GM18517 (cell line): Measurements from ENCODE around the gene PFDN5.
A peak's percentile ranks its signal among the peaks of the same experiment; 100 is the strongest.

Experiments used
- ATAC-seq: cut with Tn5 transposase; IDR thresholded peaks from one replicate; pipeline ENCODE4 v1.9.1; 2021; ENCODE audit warnings: mild to moderate bottlenecking, moderate library complexity; ENCODE audit not compliant: unreplicated experiment

Gene PFDN5

GRCh38 chr12:53295070-53295890 is at the start of gene PFDN5:
PFDN5 (plus strand) TSS chr12:53295542; CDS start chr12:53295568, 26 bp downstream.
- peak; percentile 78 for ATAC-seq

DNA sequence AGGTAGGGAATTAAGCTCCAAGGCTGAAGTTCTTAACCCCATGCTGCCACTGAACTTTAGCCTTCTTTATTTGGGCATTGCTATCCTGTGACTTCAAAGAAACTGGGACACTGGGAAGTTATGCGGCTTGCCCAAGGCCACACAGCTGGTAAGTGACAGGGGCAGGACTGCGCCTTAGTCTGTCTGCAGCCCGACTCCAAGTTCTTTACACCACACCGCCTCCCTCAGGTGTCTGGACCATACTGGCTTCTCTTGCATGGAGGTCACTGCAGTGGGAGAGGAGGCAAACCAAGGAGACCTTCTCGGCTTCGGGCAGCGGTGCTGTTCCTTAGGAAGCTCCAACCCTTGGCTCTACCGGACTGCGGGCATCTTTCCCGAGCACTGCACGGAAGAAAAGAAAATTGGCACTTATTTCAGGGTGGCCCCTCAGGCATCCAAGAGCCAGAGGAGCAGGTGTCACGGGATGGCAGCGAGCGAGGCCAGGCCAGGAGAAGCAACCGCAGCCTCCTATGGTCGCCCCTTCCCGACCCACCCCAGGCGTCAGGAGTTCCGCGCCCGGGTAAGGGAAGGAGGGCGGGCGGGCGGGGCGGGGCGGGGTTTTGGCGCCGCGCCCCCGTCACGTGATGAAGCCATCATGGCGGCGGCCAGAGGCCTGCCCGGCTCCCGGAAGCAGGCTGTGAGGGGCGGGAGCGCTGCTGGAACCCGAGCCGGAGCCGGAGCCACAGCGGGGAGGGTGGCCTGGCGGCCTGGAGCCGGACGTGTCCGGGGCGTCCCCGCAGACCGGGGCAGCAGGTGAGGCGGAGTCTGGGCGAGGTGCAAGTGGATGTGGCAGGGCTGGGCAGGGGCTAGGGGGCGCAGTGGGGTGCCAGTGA is 43.6 kb upstream of the PFDN5 start:
- ATAC-seq = peak; percentile 76

DNA sequence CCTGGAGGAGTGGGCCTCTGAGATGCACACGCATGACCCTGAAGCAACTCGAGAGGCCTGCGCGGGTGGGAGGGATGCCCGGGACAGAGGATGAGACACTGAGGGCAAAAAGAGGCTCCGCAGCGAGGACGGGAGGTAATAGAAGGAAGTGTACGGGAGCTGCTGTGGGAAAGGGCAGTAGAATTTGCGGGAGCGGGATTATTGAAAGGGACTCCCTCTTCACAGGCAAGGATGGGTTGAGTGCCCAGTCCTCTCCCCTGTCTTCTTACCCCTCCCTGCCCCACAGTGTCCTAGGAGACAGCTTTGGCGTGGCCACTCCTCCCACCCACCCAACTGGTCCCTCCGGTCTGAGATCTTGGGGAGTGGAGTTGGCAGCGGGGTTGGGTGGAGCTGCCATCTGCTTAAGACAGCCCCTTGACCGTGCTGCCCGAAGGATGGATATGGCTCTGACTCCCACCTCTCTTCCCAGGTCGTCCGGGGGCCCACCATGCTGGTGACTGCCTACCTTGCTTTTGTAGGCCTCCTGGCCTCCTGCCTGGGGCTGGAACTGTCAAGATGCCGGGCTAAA is 42.9 kb upstream of the PFDN5 start:
- ATAC-seq = no peak

DNA sequence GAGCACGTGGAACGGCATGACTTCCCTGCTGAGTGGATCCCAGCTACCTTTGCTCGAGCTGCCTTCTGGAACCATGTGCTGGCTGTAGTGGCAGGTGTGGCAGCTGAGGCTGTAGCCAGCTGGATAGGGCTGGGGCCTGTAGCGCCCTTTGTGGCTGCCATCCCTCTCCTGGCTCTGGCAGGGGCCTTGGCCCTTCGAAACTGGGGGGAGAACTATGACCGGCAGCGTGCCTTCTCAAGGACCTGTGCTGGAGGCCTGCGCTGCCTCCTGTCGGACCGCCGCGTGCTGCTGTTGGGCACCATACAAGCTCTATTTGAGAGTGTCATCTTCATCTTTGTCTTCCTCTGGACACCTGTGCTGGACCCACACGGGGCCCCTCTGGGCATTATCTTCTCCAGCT is 42.0 kb upstream of the PFDN5 start:
- no peak for ATAC-seq

DNA sequence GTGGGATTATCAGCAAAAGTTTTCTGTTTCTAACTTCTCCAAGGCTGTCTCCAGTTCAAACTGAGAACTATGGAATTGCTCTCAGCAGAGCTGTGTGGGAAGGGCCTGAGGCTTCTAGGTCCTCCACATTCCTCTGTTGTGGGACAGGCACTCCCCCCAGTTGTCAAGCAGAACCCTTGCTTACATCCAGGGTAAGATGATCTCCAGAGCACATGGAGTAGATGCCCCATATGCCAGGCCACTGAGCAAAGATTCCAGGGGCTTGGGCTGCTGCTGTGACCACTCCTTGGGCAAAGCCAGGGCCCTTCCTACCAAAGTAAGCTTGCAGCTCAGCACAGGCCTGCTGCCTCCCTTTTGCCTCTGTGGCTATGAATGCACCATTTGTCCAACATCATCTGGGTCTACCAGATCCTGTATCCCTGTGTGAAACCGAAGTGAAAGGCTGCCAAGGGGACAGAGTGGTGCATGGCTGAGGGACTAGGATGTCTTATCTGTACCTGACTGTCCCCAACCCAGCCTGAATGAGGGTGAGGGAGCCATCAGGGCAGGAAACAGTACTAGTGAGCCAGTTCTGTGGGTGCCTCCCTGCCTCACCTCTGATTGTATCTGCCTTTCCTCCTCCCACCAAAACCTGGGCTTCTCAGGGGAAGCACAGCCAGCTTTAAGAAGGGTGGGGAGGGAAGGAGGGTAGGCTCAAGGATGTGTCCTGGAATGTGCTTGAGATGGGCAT is 40.4 kb upstream of the PFDN5 start:
- ATAC-seq = no peak

GRCh38 chr12:53255996-53256395 is 39.3 kb upstream of the PFDN5 start:
- no peak for ATAC-seq

DNA sequence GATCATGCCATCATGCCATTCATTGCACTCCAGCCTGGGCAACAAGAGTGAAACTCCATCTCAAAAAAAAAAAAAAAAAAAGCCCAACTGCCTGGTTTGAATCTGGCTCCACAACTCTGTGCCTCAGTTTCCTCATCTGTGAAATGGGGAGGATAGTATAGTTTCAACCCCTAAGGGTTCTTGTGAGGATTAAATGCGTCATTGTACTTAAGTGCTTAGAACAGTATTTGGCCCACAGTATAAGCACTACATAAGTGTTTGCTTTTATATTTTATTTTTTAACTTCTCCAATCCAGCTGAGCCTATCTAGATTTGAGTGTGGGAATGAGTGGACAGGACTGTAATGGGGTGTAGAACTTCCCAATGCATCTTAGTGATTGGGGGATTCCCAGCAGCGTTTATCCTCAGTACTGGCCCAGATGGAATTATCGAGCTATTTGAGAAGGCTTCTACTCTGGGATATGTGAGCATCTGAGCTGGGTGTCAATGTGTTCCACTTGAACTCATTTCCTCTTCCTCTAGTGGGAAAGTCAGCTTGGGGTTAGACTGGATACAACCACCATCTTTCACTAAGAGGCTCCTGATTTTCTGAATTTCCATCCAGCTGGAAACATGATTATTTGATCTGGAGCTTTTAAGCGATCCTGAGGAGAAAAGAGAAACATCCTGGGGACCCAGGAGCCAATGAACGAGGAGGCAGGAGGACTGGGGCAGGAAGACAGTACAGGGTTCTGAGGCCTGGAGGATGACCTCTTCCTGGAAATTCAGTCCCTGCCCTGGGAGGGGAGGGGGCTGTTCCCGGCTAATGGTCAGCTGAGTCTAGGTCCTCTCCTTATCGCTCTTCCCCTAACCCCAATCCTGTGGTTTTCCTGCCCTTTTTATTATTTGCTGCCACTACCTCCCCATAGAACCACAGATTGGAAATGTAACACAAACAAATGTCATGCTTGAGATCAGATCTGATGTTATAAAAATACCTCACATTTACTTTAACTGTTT is 36.5 kb upstream of the PFDN5 start:
- no peak for ATAC-seq

DNA sequence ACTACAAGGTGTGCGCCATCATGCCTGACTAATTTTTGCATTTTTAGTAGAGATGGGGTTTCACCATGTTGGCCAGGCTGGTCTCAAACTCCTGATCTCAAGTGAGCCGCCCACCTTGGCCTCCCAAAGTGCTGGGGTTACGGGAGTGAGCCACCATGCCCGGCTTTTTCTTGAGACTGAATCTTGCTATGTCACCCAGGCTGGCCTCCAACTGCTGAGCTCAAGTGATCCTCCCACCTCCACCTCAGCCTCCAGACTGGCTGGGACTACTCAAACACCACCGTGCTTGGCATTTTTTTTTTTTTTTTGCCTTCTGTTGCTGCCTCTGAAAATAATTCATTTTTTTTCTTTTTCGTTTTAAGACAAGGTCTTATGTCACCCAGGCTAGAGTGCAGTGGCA is 35.5 kb upstream of the PFDN5 start:
- no peak for ATAC-seq

DNA sequence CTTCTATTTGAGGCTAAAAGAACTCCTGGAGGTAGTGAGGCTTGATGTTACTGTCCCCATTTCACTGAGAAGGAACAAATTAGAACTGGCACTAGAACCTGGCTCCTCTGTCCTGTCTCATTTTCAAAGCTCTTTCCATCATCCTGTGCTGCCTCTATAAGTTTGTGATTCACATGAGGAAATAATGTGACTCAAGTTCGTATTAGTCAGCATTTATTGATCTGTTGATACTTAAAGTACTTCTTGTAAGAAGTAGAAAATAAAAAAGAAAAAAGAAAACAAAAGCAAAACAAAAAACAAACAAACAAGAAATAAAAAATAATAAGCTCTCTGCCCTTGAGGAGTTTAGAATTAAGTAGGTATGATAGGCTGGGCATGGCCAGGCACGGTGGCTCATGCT is 29.6 kb upstream of the PFDN5 start:
- no peak for ATAC-seq

DNA sequence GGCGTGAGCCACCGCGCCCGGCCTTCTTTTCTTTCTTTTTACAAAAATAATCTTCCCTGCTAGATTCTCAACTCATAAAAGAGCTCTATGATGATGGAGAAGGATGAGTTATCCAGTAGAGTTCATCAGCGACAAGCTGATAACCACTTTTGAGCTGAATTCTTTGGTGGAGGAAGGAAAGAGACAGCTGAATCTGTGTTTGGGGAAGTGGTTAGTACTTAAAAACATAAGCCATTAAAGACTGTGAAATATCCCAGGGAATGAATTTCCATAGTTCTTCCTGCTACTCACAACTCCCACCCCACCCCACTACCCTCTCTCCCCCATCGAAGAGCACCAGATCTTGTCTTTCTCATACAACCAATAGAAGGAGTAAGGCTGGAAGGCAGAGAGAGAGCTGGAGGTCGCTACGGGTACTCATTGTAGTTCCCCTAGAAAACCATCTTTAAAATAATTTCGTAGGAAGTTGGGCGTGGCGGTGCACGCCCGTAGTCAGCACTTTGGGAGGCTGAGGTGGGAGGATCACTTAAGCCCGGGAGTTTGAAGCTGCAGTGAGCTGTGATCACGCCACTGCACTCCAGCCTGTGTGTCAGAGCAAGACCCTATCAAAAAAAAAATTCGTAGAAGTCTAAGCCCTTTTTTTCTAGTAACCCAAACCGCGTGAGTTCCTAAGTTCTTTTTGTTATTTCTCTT is 27.9 kb upstream of the PFDN5 start:
- ATAC-seq = no peak

DNA sequence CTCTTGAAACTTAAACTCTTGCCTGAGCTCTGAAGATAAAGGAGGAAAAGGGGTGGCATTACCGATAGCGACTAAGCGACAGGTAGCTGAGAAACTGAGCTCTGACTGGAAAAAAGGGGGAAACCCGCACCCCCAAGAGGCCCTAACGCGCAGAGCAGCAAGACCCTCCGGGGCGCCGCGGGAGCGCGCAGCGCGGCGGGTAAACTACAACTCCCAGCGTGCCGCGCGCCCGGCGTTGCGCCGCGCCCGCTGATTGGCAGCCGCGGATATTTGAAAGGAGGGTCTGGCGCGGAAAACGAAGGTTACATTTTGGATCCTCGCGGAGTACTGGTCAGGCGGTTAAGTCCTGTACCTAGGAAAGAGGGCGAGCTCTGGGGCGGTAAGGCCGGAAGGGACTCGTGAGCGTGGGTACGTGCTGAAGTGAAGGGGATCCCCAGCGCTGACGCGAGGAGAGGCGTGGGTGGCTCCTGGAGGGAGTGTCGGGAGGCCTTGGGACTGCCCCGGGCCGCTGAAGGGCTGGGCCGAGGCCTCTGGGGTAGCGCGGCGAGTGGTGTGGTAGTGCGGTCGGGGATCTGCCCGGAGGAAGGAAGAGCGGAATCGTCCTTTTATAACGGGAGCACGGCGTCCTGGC is 27.2 kb upstream of the PFDN5 start, which contains the start of gene ESPL1:
ESPL1 (plus strand) TSS at position 301 of the 631 bp plus-strand sequence. CDS start 468 bp downstream, outside the sequence.
- ATAC-seq = peak; percentile 86

DNA sequence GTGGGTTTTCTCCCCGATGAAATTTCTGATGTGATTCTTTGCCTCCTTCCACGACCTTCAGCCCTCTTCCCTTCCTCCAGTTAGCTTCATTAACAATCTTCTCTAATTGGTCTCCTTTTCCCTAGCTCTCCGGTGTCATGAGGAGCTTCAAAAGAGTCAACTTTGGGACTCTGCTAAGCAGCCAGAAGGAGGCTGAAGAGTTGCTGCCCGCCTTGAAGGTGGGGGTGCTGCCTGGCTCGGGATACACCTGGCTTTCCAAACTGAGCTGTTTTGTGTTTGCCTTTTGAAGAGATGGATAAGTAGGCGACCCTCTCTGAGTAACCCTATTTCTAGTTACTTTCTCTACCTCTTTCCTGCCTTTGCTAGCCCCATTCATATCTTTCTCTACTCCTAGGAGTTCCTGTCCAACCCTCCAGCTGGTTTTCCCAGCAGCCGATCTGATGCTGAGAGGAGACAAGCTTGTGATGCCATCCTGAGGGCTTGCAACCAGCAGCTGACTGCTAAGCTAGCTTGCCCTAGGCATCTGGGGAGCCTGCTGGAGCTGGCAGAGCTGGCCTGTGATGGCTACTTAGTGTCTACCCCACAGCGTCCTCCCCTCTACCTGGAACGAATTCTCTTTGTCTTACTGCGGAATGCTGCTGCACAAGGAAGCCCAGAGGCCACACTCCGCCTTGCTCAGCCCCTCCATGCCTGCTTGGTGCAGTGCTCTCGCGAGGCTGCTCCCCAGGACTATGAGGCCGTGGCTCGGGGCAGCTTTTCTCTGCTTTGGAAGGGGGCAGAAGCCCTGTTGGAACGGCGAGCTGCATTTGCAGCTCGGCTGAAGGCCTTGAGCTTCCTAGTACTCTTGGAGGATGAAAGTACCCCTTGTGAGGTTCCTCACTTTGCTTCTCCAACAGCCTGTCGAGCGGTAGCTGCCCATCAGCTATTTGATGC is 26.4 kb upstream of the PFDN5 start:
- no peak for ATAC-seq

DNA sequence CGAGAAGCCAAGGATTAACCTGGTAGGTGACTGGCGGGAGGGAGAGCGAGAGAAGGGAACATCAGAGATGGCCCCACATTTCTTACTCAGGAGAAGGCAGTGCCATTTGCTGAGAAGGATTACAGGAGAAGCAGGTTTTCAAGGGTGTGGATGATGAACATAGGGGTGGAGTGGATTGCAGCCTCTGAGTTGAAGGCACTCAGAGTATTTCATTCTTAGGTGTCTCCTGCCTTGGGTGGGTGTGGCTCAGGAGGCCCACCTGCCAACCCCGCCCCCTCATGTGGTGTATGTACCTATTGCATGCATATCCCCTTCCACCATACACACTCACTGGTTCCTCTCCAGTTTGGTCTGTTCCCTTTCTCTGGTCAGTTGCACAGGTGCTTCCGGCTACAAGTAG is 20.9 kb upstream of the PFDN5 start:
- no peak for ATAC-seq

DNA sequence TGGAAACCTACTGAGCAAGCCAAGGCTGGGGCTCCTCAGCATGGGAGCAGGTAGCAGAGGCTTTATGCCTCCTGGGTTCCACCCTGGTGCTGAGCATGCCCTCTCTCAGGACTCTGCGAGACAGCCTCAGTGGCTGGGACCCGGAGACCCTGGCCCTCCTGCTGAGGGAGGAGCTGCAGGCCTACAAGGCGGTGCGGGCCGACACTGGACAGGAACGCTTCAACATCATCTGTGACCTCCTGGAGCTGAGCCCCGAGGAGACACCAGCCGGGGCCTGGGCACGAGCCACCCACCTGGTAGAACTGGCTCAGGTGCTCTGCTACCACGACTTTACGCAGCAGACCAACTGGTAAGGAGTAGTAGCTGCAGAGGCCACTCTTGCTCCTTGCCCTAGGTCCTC is 18.8 kb upstream of the PFDN5 start:
- ATAC-seq = no peak

DNA sequence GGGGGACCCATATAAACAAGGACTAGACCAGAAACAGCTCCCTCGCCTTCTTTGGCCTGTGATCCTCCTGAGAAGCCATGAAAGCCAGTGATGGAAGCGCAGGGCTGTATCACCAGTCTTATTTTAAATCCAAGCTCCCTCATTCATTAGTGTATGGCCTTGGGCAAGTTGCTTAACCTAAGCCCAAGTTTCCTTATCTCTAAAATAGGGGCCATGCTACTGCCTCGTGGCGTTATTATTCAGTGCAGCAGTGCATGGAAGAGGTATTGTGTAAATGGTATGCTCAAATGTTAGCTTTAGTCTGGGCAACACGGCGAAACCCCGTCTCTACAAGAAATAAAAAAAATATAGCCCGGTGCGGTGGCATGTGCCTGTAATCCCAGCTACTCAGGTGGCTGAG is 17.4 kb upstream of the PFDN5 start:
- ATAC-seq = no peak

DNA sequence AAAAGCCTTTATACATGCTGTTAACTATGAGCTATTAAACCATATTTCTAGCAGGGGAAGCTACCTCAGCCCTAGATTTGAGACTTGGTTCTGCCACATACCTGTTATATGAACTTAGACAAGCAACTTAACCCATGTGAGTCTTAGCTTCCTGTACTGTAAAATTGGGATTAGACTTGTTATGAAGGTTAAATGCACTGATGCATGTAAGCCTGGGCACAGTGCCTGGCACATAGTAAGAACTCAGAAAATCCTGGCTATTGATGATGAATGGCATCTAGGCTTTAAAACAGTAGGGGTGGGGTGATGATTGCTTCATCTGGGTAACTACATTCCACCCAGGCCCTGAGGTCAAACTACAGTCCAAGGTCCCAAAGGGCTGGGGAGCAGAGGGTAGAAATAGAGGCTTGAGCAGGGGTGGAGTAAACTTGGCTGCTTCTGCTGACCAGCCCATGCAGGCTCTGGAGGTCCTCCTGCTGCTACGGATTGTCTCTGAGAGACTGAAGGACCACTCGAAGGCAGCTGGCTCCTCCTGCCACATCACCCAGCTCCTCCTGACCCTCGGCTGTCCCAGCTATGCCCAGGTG is 16.0 kb upstream of the PFDN5 start:
- ATAC-seq = no peak

- no peak for ATAC-seq
Observed at GRCh38 chr12:53279888-53280498, 15.3 kb upstream of the PFDN5 start.
